T-helper 9 cell (primary cell): ENCODE data around the gene ASB1.

Experiments used
- DNase-seq: peaks from one replicate; pipeline ENCODE4 v3.0.0-alpha.2; 2020

ASB1 gene

DNA sequence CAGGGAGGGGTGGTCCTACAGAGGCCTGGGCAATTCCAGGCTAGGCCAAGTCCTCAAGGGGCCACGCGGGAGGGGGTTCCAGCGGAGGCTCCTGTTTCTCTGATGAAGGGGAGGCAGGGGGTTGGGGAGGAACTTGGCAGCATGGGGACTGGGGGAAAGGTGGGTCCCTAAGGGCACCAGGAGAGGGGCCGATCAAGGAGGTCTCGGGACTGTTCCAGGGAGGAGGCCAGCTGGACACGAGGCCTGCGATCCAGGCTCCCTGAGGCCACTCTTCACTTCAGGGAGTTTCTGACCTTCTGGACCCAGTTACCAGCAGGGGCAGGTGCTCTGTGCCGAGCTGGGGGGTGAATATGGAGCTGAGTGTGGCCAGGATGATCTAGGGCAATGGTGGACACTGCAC is 71.5 kb downstream of the ASB1 start:
- DNase-seq: no peak

DNA sequence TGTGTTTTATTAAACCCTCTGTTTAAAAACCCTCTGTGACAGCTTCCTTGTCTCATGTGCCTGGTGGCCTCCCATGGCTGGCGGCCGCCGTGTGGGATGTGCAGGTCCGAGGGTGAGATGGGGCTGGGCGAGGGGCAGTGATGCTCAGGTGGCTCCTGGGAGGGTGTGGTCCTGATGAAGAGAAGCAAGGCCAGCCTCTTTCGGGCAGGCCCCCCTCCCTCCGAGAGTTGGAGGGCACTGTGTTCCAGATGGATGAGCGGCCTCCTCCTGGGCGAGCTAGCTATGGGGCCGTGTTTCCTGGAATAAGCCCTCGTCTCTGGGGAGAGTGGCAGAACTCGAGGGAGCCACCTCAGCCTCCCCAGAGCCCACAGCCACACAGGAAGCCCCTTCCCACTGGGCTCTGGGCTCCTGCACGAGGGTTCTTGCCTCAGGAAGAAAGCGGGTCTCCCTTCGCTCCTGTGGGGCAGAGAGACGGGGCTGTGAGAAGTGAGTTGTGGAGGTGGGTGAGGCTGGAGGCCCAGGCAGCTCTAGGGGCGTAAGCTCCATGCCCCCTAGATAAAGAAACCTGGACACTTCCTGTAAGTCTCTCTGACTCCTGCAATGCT is 72.1 kb downstream of the ASB1 start:
- no peak for DNase-seq

DNA sequence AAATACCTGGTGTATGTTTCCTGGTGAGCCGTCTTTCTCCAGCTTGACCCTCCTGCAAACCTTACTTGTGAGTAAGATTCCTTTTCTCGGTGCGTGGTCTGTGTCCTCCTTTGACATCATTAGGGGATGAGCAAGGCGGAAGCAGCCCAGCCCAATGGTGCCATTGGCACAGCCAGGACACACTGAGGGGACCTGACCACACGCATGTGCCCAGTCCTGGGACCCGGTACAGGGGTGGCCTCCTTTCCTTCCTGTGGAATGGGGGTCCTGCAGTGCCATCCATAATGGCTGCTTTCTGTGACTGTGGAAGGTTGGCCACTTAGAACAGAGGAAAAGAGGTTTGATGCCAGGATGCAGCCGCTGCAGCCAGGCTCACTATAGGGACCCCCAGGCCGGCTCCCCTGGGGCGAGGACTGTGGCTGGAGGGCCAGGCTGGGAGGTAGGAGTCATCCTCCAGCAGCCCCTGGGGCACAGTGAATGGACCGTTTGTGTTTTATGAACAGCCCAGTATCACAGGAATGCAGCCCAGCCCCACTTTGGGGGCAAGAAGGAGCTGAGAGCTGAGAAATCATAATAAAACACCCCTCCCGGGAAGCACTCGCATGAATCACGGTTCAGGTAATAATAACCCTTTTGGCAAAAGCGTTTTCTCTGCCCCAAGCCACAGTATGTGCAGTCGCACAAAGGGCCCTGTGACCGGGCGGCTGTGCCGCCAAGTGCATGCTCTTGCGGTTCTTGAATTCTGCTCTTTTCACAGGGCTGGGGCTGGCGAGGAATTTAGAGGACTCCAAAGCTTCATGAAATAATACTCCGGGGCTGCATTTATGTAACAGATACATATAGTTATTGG is 73.2 kb downstream of the ASB1 start:
- no peak for DNase-seq

DNA sequence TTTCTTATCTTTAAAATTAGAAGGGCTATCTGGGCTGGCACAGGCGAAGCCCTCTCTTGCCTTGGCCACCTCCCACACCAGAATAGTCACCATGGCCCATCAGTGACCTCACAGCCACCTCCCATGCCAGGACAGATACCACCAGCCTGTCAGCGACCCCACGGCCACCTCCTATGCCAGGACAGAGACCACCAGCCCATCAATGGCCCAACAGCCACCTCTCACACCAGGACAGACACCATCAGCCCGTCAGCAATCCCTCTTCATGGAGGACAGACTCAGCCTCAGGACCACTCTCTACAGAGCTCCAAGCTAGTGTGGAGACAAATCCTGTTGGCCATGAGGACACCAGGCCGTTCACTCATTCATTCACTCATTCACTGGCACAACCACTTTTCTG is 74.6 kb downstream of the ASB1 start:
- no peak for DNase-seq
